Fibroblast of the conjunctiva (primary cell): ENCODE results near the gene CBX4.

ENCODE experiments used
- DNase-seq: peaks from one replicate; pipeline ENCODE4 v3.0.0-alpha.2; 2010; ENCODE audit warnings: low read depth

Gene CBX4

DNA sequence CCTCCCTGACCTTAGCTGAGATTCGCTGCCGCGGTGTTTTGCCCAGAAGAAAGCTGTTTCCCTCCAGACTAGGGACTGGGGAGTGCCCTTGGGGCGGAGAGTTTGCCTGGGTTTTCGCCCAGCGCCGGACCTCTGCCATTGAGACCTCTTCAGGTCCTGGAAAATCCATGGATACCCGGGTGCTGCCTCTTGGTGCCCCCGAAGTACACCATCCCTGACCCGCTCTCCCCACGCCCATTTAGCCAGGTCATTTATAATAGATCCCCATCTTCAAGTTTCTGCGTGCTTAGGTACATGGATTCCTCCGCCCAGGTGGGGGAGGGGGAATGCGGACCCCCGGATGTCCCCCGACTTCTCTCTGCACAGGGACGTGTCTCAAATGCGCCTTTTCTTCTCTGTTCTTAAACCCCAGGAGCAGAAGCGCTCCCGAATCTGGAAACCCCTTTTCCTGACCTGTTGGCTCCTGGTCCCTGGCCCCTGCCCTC lies 27.3 kb downstream of the CBX4 start:
- DNase-seq, result no peak

DNA sequence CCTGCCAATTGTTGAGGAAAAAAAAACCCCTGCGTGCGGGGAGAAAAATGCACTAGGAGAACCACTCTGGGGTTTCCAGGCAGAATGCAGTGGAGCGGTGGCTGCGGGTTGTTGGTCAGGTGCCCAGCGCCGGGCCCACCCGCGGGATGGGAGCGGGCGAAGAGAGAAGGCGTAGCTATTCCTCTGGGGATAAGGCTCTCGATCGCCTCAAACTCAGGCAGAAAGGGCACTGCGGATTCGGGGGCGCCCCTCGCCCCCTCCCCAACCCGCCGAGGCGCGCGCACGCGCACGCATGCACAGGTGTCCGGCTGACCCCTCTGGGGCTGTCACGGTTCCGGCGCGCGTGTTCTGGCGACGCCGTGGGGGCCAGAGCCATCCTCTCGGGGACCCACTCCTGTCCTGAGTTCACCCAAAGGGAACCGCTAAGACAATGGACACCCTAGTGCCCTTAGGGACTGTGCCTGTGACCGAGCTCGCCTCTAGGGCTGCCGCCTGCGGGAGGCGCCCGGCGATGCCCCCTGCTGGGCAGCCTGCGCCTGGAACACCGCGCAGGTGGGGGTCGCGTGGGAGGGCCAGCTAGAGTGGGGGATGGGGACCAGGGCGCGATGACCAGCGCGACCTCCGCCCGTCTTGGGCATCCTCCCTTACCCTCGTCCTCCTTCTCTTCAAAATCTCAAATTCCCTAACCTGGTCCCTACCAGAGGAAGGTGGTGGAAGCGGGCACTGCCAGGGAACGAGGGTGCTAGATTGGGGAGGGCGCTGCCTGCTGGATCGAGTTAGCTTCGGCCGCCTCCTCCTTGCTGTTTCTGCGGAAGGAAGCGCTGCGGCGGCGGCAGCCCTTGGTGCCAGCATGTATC lies 28.0 kb downstream of the CBX4 start:
- no peak for DNase-seq

- DNase-seq, result no peak
These were observed 28.9 kb downstream of the CBX4 start for GRCh38 chr17:79810130-79811010.

DNA sequence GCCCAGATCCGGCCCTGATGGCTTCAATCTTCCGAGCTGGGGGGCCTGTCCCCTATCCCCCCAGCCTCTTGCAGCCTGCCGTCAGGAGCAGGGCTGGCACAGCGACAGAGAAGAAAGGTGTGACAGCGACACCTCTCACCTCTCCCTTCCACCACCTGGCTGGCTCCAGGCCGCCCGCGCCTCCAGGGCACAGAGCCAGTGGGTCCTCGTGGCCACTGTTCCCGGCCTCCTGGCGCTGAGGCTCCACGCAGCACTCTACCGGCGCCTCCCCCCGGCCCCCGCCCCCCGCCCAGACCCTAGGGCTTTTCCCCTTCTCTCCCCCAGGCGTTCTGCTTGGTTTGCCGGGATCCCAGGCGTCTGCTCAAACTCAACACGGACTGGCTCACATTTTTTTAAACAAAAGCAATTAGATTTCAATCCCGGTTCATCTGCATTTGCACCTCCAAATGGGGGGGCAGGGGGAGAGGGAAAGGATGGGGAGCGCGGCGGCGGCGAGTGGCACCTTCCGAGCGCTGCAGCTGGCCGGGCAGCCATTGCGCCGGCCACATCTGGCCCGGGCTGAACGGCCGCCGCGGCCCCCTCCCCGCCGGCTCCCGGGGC lies 29.6 kb downstream of the CBX4 start:
- no peak for DNase-seq

- no peak for DNase-seq
These were observed 30.3 kb downstream of the CBX4 start for GRCh38 chr17:79808763-79809529.

GRCh38 chr17:79806863-79807720 lies 32.1 kb downstream of the CBX4 start:
- DNase-seq, result no peak

DNA sequence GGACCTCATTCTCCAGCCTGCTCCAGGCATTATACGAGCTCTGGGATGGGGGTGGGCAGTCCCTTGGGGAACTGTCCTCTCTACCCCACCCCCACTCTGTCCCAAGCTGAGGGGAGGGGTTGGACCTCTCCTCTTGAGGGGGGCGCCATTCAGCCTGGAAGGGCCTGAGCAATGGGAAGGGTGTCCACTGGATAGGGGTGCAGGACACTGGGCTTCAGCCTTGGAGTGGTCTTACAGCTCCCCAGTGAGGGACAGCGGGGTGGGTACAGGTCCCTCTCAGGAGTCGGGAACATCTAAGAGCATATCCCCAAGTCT lies 32.8 kb downstream of the CBX4 start:
- no peak for DNase-seq

- DNase-seq, result no peak
These were observed 34.2 kb downstream of the CBX4 start for GRCh38 chr17:79804856-79805696.

- no peak for DNase-seq
These were observed 35.0 kb downstream of the CBX4 start for GRCh38 chr17:79803997-79804855.

- no peak for DNase-seq
These were observed 35.7 kb downstream of the CBX4 start for GRCh38 chr17:79803421-79803996.

GRCh38 chr17:79802736-79803420 lies 36.4 kb downstream of the CBX4 start:
- no peak for DNase-seq

DNA sequence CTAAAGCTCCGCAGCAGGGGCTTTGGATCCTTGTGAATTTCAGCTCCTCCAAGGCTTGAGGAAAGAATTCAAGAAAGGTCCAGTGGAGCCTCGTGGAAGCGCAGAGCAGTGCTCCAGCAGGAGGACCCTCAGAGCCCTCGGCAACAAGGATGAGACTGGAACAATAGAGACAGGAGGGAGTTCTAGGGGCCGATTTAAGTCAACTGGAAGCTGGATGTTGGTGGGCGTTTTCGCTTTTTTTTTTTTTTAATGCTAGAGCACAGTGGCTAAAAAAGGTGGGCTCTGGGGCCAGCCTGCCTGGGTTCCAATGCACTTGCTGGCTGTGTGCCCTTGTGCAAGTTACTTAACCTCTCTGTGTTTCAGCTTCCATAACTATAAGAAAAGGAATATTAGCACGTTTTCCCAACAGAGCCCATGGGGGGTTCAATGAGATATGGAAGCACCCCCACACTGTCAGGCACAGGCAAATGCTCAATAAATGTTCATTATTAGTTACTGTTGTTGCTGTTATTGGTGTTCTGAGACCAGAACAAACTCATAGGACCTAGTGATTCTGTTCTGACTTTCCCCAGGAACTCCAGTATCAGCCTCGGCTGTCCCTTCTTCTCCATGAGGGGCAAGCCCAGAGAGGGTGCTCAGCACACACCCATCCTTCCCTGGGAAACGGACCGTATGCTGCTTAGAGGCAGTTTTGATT lies 37.1 kb downstream of the CBX4 start:
- DNase-seq, result no peak

DNA sequence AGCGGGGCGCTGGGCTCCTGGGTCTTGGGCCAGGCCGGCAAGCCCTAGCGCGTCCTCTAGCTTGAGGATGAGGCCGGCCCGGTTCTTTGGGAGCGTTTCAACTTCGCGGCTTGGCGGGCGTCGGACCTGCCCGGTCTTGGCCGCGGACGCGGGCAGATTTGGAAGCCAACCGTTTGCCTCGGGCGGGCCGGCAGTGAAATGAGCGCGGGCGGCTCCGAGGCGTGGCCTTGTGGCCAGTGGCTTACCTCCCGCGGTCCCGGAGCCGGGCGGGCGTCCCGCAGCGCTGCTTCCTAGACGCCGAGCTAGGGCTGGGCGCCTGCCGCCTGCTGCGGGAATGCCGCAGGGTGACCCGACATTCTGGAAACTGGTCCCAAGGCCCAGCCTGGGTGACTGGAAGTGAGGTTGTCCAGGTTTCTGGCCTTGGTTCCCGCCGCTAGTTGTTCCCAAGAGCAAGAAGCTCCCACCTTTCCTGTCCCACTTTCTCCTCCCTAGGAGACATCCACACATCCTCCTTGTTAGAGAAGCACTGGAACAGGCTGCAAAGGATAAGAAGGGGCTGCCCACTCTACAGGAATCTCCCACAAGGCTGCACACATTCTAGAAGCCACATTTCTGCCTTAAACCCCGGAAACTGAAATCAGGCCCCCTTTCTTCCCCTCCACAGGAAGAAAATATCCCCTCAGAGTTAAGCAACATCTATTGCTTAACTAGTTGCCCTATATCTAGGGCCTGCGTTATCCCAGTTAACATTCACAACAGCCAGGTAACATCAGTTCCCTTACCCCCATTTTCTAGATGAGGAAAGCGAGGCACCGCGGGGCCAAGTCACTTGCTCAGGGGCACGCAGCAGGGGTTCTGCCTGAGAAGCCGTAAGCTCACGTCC lies 37.8 kb downstream of the CBX4 start:
- no peak for DNase-seq

GRCh38 chr17:79800325-79801155 lies 38.7 kb downstream of the CBX4 start:
- no peak for DNase-seq

DNA sequence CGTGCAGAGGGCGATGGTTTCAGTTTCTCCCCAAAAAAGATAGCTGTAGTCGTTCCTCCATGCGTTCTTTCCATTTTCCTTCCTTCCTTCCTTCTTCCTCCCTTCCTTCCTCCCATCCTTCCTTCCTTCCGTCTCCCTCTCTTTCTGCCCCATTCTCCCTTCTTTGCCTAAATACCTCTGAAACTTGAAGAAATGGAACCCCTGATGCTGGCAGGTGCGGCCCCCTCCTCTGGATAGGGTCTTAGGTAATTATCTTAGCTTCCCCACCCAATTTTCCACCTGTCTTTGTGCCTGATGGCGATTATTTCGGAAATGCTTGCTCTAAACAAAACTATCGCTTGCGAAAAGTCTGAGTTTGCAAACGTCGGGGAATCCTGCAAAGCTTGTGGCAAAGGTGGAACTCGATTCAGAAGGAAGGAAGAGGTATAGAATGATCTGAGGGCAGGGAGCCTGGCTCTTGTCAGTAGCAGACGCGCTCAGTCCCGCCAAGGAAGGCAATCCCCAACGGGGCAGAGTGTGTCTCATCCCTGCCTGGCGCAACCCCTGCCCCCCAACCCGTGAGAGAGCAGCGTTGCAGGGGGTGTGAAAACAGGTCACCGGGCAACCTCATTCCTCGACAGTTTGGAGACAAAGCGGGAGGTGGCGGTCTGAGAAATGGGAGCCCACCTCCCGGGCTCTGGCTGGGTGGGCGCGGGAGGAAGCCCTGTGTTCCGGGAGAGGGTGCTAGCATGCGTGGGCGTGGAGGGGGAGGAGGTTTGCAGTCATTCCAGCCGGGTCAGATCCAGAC lies 39.5 kb downstream of the CBX4 start:
- no peak for DNase-seq
